DMS153 (cell line): Measurements from ENCODE around the gene PROS1.
"Not testable (repeated sequence)": the region's sequence is repeated elsewhere in the genome, so short reads cannot be mapped to it uniquely, and the experiment has no call there.

ENCODE experiments used
- DNase-seq: peaks from one replicate; lab custom pipeline; 2025; lab: John Stamatoyannopoulos, UW

PROS1 gene

DNA sequence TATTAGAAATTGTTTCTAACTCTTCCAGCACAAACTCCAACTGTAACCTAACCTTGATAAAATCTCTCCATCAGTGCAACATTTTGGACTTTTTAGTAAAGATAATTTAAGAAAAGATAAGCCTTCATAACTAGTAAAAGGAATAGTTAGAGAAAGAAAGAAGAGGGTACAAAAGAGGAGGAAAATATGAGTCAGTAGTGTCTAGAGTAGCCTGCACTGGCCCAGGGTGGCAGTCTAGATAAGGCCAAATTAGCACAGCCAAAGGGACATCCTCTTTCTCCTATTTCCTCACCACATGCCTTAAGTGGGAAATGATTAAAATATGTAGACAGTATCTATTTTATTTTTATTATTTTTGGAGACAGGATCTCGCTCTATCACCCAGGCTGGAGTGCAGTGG is 3.7 kb downstream of the PROS1 start:
- no peak for DNase-seq

DNA sequence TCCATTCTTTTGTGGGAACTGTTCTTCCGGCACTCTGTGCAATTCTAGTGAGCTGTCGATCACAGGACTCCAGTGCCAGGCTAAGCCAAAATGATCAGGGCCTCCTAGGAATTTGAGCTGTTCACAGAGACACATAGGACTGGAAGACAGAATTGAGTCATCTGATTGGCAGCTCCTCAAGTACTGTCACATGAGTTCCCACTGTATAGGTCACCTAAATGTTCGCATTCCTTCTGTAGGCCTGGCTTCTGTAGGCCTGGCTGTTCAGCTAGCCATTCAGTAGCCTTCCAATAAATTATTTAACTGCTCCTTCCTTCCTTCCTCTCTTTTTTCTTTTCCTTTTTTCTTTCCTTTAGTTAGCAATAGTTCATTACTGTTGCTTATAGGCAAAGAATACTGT is 4.3 kb downstream of the PROS1 start:
- no peak for DNase-seq

DNA sequence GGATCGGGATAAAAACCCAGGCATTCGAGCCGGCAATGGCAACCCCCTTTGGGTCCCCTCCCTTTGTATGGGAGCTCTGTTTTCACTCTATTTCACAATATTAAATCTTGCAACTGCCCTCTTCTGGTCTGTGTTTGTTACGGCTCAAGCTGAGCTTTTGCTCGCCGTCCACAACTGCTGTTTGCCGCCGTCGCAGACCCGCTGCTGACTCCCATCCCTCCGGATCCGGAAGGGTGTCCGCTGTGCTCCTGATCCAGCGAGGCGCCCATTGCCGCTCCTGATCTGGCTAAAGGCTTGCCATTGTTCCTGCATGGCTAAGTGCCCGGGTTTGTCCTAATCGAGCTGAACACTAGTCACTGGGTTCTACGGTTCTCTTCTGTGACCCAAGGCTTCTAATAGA is 8.6 kb downstream of the PROS1 start:
- not testable (repeated sequence) for DNase-seq

DNA sequence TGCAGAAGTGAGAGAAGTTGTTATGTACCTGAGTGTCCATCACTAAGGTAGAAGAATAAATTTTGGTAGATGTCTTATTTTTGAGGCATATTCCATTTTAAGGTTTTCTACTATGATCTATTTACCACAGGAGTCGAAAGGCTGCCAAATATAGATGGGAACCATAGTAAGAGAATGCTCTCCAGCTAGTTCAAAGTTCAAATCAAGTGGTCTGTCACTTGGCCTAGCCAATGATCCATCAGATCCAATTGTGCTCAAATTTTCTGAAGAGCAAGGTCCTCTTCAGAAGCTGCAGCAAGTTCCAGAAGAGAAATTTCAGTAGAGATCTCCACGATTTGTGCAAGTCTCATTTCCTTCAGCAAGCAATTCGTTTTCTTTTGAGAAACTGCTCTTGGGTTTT is 10.9 kb downstream of the PROS1 start:
- DNase-seq: no peak

DNA sequence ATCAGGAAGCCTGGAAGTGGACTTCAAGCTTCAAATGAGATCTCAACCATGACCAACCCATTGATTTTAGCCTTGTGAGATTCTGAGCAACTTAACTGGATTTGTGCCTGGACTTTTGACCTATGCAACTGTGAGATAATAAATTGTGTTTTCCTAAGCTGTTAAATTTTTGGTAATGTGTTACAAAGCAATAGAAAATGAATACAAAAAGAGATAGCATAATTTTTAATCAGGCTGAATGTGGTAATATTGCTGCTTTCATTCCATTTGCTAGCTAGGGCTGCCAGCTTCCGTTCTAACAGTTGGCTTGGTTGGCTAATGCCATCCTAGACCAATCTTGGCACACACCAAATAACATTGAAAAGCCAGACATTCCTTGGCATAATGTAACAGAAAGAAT is 12.2 kb downstream of the PROS1 start:
- DNase-seq: no peak

DNA sequence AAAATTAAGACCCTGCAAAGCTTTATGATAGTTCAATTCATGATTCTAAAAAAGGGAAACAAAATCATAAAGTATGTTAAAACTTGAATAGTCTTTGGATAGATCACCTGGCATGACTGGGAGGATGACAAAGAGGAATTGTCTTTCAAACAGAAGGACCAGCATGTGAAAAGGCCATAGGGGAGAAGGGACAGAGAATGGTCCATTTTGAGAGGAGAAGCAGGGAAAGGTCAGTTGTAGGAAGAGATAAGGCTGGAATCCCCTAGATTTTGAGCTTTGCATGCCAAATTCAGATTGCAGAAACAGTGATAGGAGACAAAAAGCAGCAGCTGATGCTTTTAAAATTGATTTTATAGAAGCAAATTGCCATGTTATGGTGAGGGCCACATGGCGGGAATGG is 12.7 kb downstream of the PROS1 start:
- no peak for DNase-seq

DNA sequence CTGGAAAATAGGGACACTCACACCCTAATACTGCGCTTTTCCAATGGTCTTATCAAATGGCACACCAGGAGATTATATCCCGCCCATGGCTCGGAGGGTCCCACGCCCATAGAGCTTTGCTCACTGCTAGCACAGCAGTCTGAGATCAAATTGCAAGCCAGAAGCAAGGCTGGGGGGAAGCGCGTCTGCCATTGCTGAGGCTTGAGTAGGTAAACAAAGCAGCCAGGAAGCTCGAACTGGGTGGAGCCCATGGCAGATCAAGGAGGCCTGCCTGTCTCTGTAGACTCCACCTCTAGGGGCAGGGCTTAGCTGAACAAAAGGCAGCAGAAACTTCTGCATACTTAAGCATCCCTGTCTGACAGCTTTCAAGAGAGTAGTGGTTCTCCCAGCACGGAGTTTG is 23.7 kb downstream of the PROS1 start:
- DNase-seq: peak; percentile 22

DNA sequence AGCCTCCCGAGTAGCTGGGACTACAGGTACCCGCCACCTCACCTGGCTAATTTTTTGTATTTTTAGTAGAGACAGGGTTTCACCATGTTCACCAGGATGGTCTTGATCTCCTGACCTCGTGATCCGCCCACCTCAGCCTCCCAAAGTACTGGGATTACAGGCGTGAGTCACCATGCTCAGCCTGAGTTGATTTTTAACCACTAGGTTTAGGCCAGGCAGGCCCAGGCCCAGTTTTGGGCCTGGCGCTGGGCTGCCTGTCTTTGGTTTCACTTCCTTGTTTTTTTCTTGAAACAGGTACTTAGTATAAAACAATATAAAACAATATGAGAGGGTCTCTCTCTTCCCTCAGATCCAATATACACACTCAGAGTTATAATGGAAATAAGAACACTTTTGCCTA is 36.2 kb downstream of the PROS1 start:
- not testable (repeated sequence) for DNase-seq

DNA sequence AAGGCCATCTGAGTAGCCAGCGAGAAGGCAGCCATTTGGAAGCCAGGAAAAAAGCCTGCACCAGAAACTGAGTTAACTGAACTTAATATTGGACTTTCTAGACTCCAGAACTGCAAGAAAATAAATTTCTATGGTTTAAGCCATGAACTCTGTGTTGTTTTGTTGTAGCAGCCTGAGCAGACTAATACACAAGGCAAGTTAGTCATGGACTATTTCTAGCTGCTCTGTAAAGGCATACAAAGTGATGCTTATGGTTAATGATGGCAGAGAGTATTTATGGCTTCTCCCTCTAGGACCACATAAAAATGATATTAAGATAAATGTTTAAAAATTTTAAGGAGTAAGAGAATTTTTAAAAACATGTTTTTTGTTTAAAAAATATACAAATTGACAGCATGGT is 37.1 kb downstream of the PROS1 start:
- no peak for DNase-seq

DNA sequence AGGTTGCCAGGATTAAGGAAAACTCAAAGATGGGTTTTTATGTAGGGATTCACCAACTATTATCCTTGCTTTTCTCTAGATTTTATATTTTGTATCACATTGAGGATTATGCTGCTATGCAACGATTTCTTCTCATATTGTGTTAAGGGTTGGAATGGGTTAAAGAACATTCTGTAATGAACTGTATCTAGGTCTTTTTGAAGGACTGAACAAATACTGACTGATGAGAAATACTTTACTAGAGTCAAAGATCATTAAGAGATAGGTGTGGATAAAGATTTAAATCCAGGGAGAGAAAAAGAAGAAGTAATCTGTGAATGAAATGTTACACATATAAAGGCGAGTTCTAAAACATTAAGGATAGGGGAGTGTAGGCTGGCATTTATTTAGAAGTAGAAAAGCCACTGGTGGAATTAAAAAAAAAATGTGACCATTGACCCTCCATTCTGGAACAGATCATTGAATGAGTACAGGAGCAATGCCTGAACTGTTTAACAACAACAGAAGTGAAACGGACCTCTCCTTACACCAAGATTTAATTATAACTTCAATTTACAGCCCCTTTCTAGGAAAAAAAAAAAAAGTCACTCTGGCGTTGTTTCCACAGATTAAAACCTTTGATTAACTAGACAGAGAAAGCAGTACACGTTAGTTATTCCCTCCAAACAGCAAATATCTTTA is 39.2 kb downstream of the PROS1 start:
- no peak for DNase-seq

DNA sequence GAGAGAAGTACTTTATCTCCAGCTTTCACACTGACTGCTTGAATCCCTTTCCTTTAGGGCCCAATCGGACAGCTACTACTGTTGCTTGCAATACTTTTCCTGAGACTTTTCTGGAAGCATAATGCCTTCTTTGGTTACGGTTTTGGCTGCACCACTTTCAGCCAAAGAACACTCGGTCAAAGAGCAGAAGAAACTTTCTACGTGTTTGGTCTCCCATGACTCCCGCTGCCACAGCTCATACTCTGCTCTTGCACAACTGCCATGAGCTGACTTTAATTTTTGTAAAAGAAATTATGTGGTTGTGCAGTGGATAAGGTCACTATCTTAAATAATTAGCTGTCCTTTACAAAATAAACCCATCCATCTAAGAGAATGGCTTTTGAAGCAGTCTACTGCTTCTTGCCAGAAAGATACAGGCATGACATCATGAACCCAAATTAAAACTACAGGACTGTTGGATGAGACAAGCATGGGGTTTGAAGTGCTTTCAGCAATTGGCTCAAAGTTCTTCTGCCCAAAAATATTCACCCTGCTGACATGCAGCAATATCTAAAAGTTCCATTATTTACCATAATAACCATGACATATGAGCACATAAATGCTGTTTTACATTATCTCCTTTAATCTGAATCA is 42.0 kb downstream of the PROS1 start:
- no peak for DNase-seq

DNA sequence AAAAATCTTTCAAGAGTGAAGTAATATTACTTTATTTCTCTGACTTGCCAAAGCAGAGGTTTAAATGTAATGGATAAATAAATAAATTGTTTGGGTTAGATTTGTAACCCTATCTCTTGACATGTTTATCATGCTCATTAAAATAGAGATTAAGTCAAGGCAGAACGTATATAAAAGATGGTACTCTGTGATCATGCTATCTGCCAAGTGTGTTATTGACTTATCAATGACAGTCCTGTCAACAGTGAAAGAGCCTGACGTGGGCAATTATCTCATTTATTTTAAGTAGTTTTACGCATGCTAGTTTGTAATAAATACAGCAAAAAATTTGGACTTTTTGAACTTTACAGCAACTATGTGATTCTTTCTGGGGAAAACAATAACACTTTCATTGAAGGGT is 43.7 kb downstream of the PROS1 start:
- DNase-seq: no peak

DNA sequence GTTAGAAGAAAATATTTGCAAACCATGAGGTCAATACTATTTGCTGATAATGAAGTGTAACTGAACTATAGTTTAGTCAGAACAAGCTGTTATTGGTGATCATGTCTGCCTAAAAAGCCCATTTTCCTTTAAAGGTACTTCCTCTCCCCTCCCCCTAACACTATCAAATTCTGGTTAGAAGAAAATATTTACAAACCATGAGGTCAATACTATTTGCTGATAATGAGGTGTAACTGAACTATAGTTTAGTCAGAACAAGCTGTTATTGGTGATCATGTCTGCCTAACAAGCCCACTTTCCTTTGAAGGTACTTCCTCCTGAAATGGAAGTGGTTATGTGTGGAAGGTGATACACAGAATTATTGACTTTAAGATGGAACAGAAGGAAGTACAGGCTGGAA is 46.9 kb downstream of the PROS1 start:
- DNase-seq: no peak

DNA sequence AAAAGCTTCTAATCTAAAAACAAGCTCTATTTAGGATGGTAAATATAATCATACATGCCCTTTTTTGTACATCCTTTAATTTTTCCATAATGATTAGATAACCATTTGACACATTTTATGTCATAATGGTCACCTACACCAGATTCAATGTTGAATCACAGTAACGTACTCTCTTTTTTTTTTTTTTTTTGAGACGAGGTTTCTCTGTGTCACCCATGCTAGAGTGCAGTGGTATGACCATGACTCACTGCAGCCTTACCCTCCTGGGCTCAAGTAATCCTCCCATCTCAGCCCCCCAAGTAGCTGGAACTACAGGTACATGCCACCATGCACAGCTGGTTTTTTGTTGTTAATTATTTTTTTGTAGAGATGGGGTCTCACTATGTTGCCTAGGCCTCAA is 49.2 kb downstream of the PROS1 start:
- no peak for DNase-seq

DNA sequence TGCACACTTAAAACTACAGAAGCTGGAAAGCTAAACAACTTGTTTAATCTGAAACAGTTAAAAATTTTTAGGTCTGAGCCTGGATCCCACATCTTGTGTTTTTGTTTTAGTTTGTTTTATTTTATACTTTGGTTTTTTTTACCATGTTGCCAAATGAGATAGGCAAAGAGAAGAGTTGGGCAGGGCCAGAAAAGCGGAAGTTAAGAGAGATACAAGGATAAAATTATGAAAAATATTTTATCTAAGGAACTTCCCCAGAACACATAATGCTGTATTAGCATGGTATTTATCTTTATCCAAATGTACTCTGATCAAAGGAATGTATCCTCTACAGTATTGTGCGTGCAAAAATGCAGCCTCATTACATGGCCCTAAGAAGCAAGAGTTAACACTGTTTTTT is 50.7 kb downstream of the PROS1 start:
- no peak for DNase-seq

DNA sequence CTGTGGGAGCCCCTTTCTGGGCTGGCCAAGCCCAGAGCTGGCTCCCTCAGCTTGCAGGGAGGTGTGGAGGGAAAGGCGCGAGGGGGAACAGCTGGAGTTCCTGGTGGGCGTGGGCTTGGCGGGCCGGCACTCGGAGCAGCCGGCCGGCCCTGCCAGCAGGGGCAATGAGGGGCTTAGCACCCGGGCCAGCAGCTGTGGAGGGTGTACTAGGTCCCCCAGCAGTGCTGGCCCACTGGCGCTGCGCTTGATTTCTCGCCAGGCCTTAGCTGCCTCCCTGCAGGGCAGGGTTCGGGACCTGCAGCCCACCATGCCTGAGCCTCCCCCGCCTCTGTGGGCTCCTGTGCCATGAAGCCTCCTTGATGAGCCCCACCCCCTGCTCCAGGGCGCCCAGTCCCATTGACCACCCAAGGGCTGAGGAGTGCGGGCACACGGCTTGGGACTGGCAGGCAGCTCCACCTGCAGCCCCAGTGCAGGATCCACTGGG is 56.1 kb downstream of the PROS1 start:
- not testable (repeated sequence) for DNase-seq

DNA sequence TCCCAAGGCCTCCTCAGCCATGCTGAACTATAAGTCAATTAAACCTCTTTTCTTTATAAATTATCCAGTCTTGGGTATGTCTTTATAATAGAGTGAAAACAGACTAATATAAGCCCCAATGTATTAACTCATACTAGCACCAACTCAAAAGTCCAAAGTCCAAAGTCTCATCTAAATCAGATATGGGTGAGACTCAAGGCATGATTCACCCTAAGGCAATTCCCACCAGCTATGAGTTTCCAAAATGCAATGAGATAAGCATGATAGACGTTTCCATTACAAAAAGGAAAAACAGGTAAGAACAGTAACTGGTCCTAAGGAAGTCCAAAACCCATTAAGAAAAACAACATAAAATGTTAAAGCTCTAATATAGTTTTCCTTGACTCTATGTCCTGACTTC is 60.1 kb downstream of the PROS1 start:
- DNase-seq: not testable (repeated sequence)

DNA sequence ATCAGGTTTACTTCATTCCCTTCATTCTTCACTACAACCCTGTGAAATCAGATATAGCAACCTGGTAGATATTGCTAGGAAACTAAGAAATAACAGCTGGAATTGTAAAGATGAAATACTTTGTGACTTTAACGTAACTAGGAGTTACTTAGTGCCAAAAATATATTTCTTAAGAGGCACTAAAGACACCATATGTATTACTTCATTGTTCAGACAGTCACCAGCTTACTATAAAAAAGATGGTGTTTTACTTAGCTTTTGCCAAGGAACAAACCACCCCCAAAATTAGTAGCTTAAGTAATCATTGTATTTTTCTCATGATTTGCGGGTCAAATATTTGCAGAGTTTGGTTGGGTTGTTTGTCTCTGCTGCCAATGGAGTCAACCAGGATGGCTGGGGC is 62.5 kb downstream of the PROS1 start:
- no peak for DNase-seq

DNA sequence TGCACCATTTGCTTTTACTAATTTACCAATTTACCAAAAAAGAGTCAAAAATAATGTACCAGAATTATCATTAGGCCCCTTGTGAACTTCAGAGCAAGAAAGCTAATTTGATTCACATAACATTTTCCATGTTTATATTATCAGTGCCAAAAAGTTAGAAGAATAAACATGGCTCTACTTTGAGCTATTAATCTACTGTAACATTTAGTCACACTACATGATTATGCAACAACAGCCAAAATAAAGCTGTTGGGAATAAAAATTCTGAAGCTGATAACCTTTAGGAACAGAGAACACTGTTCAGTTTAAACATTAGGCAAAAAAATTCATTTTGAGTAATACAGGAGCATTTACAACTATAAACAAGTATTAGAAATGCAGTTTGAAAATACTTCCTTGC is 63.6 kb downstream of the PROS1 start:
- DNase-seq: no peak

DNA sequence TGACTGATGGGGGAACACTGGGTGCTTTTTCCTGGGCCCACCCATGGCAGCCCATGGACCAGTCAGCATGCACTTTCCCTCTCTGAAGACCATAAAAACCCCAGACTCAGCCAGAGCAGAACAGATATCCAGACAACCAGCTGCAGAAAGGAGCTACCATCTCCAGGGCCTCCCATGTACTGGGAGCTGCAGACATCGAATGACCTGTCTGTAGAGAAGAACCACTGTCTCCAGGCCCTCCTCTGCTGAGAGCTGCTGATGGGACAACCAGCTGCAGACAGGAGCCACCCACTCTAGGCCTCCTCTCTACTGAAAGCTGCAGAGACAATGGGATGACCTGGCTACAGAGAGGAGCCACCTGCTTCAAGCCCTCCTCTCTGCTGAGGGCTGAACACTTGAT is 66.6 kb downstream of the PROS1 start:
- no peak for DNase-seq

DNA sequence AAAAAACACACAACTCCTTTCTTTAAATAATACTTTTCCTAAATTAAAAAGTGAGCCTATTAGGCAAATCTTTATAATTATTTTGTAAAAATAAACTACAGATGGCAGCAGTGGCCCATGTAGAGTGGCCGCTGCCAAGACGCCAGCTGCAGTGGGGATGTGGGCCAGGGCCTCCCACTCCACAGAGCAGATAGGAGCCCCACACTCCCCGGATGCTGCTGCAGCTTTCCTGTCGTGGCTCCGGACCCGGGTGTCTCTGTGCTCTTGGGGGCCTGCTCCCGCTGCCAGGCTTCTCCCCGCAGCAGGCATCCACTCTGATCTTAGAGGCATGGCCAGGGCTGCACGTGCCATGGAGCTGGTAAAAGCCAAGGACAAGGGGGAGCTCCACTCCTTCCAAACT is 67.5 kb downstream of the PROS1 start:
- DNase-seq: no peak

DNA sequence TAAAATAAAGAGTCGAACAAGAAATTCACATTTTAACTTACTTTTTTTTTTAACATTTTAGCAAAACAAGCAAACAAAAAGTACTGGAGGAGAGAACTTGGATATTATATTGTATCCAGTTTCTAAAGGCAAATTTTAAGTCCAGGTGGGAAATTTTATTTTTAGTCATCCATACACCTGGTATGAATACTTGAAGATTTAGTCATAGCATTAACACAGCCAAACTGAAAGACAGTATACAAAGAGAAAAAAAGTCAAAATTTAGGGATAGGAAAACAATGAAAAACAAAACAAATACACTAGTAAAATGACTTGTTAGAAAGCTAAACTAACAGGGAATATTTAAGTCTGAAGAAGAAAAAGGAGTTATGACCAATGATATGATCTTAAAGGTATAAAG is 69.1 kb downstream of the PROS1 start:
- DNase-seq: no peak

DNA sequence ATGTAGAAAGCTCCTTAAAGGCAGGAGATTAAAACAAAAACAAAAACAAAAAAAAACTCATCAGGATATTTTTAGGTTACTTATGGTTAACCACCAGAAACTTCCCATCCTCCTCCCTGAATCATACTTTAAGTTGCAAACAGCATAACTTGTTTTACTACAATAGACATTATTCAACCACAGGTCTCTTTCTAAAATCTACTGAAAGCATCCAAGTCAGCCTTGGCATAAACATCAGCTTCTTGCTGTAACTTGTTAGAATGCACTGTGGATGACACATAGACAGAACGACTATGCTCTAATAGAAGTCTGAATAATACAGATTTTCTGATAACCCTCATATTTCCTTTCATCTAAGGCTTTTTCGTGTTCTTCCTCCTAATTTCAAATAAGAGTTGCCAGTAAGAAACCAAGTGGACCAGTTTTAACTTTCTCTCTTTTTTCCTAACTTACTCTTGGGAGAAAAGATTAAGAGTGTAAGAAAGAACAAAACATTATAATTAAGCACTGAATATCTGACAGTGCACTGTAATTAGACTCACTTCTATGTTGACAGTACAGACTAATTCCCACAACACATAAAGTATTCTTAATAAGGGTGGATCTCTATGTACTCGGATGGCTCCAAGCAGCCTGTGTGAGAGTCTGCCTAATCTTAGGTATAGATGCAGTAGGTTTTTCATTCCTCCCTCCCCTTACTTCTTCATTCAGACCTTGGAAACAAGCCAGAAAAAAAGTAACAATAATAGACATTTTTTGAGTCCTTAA is 95.3 kb downstream of the PROS1 start:
- not testable (repeated sequence) for DNase-seq
